Astrocyte of the cerebellum (primary cell): ENCODE measurements around the gene PRKRA.

Experiments used
- DNase-seq: peaks from one replicate; pipeline ENCODE4 v3.0.0-alpha.2; 2011; ENCODE audit warnings: low read depth
- H3K4me3 ChIP-seq: 2 replicates; pipeline ENCODE4 v1.5.1; 2011; ENCODE audit warnings: mild to moderate bottlenecking, low read depth, low read length, moderate library complexity
- in situ Hi-C: cut with HindIII; loops from 2 replicates; pipeline ENCODE4 v1.10.0; 2017; ENCODE audit warnings: low sequenced_read_pairs
- TF ChIP-seq, protein P1 (sequence below): IDR thresholded peaks from 2 replicates; pipeline ENCODE4 v1.5.1; 2012; ENCODE audit warnings: low read length, low read depth, moderate library complexity, mild to moderate bottlenecking; ENCODE audit errors: missing control alignments

Gene PRKRA

DNA sequence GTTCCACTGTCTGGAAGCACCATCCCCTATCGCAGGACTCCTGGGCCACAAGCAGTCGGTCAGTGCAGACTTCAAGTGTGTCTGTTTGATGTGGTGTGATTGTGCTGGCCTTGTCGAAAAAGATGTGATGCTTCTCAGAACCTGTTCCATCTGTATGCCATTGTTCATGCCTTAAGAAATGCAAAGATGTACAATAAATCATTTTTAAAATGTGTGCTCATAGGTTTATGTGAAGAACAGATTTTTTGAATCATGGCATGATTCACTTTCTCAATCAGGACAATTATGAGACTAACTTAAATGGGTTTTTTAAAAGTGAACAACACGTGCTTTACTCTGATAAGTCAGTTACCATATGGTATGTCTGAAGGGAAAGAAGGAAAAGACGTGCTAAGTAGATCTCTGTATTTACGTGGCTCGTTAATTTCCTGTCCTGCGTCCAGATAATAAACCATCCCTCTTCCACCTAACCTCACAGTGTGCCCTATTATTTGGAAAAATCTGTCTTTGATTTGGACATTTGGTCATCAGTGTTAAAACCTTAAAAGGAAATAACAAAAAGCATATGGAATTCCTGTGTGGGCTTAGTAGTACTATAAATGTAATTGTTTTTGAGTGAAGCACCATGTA is 54.9 kb downstream of the PRKRA start:
- no peak for DNase-seq
- no peak overlapping the region for H3K4me3 ChIP-seq
- TF ChIP-seq, protein P1, sequence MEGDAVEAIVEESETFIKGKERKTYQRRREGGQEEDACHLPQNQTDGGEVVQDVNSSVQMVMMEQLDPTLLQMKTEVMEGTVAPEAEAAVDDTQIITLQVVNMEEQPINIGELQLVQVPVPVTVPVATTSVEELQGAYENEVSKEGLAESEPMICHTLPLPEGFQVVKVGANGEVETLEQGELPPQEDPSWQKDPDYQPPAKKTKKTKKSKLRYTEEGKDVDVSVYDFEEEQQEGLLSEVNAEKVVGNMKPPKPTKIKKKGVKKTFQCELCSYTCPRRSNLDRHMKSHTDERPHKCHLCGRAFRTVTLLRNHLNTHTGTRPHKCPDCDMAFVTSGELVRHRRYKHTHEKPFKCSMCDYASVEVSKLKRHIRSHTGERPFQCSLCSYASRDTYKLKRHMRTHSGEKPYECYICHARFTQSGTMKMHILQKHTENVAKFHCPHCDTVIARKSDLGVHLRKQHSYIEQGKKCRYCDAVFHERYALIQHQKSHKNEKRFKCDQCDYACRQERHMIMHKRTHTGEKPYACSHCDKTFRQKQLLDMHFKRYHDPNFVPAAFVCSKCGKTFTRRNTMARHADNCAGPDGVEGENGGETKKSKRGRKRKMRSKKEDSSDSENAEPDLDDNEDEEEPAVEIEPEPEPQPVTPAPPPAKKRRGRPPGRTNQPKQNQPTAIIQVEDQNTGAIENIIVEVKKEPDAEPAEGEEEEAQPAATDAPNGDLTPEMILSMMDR = no peak
- in situ Hi-C loops = no loop called here

DNA sequence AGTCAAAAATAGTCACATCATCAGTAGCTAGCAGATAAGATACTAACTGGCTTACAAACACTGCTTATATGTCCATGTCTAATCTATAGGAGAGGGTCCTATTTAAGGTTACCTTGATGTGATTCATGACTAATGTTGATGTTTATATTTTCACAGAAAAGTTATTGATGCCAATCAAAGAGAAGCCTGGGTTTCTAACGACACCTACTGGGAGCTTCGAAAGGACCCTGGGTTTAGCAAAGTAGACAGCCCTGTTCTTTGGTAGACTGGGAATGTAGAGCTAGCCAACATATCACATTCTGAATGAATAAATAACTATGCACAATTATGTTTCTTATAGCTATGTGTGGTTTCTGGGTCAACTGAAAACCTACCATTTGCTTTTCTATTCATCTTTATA is 55.7 kb downstream of the PRKRA start:
- TF ChIP-seq, protein P1 = no peak
- H3K4me3 ChIP-seq = no peak overlapping the region
- no peak for DNase-seq
- in situ Hi-C loops = no loop called here

DNA sequence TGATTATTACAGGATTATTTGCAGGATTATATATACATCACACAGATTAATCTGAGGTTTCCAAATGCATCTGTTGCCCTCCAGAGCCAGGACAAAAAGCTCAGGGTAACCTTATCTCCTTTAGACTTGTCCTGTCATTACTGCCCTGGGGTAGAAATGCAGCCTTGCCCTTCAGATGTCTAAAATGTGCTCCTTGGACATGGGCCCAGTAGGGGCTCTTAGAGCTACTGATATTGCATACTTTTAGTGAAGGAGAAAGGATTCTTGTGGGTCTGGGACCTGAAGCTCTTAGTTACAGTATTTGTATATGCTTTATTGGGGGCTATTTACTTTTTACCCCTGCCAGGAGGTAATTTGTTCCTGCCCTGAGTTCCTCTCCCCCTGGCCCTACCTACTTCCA is 56.1 kb downstream of the PRKRA start:
- in situ Hi-C loops = no loop called here
- no peak for DNase-seq
- no peak overlapping the region for H3K4me3 ChIP-seq
- TF ChIP-seq, protein P1 = no peak

DNA sequence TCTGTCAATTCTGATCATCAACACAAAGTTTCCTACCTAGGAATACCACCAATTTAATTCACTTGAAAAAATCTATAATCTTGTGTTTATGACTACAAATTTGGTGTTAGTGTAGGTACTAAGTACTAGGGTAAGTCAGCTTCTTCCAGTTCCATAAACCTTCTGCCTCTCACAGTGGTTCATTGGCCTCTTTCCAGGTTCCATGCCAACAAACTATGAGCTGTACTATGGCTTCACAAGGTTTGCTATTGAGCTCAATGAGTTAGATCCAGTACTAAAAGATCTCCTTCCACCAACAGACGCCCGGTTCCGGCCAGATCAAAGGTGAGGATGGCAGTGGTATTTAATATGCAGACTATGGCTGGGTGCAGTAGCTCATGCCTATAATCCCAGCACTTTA is 58.8 kb downstream of the PRKRA start:
- H3K4me3 ChIP-seq = no peak overlapping the region
- TF ChIP-seq, protein P1 = no peak
- in situ Hi-C loops = no loop called here
- no peak for DNase-seq

DNA sequence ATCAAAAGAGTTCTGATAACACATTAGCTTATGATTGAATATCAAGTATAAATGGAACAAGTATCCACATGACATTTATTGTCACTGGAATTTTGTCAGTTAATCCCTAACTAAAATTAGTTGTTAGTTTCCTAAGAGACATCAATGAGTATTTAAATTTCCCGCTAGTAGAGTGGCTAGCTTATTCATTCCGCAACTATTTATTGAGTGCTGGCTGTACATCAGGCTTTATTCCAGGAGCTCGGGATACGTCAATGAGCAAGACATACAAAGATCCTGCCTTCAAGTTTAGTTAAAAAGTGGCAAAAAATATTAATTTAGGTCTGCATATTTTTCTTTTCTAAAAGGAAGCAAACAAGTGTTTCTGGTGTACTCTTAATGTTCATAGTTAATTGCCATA is 59.3 kb downstream of the PRKRA start:
- in situ Hi-C loops = no loop called here
- no peak overlapping the region for H3K4me3 ChIP-seq
- TF ChIP-seq, protein P1 = no peak
- DNase-seq = no peak

DNA sequence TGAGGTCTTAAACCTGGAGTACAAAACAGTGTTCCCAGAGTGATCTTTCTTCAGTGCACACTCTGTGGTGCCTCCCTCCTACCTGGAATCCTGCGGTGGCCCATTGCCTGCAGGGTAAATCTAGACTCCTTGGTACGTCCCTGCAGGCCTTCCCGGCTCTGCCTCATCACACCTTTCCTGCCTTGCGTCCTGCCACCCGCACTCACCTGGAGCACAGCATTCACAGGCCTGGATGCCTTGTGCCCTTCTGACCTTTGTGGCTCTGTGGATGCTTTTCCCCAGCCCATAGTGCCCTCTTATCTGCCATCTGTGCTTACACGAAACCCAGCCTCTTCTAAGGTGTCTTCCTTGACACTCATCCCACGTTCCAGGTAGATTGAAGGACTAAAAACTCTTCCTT is 62.7 kb downstream of the PRKRA start:
- H3K4me3 ChIP-seq = no peak overlapping the region
- TF ChIP-seq, protein P1 = no peak
- DNase-seq = no peak
- in situ Hi-C loops = no loop called here
